HG03135 (cell line): Measurements from ENCODE around the gene RASGEF1C.

Source experiments
- ATAC-seq: cut with Tn5 transposase; IDR thresholded peaks from one replicate; pipeline ENCODE4 v1.9.1; 2021; ENCODE audit warnings: mild to moderate bottlenecking, moderate library complexity; ENCODE audit not compliant: unreplicated experiment

Gene RASGEF1C

DNA sequence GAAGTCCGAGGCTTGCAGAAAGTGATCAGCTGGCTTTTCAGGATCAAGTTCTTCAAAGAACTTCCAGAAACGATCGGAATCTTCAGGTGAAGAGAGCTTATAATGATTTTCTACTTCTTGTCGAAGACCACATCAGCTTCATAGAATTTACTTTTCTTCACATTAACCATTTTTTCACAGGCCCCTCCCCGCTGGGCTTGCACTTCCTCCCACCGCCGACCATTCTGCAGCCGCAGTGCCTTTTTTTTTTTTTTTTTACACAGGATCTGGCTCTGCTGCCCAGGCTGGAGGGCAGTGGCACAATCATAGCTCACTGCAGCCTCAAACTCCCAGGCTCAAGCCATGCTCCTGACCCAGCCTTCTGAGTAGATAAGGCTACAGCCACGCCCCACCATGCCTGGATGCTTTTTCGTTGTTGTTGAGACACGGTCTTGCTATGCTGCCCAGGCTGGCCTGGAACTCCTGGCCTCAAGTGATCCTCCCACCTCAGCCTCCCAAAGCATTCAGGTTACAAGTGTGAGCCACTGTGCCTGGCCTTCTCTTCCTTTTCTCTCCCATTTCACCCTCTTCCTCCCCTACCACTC lies 122.1 kb downstream of the RASGEF1C start:
- ATAC-seq, result no peak

DNA sequence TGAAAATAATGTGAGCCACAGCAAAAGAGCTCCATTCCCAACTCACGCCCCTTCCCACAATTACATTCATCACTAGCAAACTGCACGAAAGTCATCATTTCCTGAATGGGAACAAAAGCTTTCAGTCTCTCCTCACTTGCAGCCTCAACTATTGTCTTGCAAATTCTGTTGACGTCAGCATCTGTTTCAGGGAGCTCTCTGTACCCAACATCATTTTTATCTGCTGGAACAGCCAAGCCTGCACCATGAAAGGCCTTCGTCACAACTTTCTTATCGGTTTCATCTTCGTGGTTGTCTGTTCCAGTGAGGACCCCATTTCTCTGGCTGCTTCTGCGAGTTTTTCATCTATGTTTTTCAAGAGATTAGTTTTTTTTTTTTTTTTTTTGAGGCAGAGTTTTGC lies 123.2 kb downstream of the RASGEF1C start:
- no peak for ATAC-seq

DNA sequence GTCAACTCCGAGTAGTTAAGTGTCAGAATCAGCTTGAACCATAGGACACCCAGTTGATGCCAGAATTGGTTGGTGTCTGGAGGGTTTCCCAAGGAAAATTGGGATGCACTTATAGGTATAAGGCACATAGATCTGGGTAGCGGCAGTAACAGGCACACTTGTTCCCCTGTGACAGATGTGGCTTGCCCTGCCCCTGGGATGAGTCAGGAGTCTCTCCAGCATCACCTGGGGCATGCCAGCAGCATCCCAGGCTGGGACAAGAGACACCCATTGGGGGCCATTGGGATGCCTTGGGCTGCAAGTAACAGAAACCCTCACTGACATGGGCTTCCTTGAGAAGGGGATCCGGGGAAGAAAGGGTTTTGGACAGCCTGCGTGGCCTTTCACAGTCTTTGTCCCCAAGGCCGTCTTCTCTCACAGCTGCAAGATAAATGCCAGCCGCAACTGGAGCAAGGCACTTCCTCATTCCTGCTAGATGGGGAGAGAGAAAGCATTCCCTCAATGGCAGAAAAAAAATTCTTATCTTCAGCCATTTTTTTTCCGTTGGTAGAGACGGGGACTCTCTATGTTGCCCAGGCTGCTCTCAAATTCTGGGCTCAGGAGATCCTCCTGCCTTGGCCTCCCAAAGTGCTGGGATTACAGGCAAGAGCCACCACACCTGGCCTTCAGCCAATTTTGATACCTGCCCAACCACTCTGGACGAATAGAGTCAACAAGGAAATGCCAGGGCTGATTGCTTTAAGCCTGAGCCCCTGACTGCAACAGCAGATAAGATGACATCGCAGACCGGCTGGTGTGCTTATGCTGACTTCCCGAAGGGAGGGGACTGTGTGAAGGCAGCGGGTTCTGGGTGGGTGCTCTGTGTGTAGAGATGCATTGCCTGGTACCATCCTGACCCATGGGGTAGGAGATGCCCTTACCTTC lies 124.1 kb downstream of the RASGEF1C start:
- ATAC-seq, result no peak

DNA sequence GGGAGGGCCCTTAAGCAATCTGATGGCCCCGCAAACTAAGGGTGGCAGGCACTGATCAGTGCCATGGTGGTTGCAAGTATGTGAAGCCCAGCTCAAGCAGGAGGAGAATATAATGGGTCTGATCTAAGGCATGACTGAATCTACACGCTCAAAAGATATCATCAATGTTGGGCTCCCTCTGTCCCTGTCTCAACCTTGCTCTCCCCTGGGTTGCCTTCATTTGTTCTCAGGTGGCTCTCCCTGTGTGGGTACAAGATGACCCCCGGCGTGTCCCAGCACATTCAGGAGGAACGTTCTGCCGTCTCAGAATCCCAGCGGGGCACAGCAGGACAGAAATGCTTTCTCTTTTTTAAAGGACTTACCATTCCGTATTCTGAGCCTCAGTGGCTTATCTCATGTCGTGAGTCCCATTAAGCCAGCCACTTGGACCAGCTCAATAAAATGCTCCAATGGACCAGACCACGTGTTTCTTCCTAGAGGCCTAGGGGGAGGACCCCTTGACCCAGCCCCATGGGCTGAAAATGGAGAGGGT lies 125.4 kb downstream of the RASGEF1C start:
- ATAC-seq, result no peak

DNA sequence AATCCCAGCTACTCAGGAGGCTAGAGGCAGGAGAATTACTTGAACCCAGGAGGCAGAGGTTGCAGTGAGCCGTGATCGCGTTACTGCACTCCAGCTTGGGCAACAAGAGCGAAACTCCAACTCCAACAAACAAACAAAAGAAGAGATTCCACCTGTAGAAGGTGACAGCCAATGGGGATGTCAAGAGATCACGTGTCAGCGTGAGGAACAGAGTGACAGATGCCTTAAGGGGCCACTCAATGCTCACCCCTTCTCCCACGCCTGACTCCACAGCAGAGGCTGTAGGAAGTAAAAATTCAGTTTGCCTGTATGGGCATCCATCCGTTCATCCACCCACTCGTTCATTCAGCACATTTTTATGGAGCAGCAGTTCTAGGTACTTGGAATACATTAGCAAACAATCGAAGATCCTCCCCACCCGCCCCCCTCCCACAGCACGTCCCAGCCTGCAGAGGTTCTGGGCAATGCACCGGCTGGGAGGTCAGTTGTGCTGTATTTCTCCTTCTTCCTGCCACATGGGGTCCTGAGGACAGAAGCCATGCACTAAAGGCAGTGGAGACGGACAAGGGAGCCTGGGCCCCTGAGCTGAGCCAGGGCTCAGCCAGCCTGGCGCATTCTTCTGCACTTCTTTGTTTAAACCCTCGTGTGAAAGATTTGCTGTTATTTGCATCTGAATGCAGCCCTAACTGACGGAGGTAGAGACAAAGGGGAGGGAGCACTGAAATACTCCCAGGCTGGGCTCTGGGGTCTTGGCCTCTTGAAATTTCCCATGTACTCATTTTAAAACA lies 126.2 kb downstream of the RASGEF1C start:
- no peak for ATAC-seq

DNA sequence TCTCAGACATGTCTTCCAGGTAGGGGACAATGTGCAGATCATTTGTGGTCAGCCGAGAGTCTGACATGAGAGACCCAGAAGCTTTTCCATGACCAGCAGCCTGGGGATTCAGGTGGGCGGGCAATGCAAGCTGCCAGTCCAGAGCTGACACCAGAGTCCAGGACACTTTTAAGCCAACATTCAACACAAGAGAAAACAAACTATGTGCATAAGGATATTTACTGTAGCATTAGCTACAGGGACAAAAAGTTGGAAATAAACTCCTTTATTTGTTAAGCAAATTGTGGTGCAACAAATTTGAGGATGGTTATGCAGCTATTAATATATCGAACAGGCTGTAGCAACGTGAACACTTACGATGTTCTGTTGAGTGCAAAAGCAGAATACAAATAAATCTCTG lies 127.5 kb downstream of the RASGEF1C start:
- no peak for ATAC-seq

DNA sequence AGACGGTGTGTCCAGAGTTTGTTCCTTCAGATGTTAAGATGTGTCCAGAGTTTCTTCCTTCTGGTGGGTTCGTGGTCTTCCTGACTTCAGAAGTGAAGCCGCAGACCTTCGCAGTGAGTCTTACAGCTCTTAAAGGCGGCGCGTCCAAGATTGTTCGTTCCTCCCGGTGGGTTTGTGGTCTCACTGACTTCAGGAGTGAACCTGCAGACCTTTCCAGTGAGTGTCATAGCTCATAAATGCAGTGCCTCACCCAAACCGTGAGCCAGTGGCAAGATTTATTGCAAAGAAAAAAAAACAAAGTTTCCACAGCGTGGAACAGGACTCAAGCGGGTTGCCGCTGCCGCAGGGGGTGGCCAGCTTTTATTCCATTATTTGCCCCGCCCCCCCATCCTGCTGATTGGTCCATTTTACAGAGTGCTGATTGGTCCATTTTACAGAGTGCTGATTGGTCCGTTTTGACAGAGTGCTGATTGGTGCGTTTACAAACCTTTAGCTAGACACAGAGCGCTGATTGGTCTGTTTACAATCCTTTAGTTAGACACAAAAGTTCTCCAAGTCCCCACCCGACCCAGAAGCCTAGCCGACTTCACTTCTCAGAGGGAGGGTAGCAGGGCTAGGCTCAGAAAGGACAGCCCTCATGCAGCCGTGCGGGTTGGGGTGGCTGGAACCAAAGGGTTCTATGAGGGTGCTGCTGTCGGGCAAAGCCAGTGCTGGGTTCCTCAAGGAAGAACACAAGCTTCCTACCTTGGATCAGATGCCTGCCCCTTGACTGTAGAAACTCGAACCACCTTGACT lies 128.3 kb downstream of the RASGEF1C start:
- ATAC-seq, result no peak

DNA sequence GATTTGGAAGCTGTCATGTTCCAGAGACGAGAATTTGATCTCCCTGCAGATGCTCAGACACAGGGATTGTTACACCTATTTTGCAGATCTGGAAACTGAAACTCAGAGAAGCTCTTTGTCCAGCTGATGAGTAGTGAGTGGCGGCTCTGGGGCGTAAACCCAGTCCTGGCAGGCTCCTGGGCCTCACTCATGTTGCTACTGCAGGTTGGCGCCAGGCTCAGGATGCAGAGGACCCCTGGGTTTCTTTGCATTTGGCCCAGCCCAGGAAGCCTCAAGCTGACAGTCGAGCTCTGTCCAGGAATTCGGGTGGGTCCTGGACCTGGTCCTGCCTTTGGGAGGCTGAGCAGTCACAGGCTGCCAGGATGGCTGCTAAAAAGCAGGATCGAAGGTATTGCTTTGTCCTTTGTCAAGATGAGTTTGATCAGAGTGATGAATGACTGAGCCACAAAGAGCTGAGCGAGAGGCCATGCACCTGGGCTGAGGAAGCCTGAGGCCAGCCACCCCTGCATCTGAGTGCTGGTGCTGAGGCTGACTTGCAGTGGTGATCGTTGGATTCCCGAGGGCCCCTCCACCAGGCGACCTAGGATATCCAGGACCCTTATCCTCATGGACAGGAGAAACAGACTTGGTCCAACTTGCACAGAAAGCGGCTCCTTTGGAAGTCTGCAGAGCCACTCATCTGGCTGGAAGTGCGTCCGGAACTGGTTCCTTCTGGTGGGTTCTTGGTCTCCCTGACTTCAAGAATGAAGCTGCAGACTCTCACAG lies 129.1 kb downstream of the RASGEF1C start:
- no peak for ATAC-seq

DNA sequence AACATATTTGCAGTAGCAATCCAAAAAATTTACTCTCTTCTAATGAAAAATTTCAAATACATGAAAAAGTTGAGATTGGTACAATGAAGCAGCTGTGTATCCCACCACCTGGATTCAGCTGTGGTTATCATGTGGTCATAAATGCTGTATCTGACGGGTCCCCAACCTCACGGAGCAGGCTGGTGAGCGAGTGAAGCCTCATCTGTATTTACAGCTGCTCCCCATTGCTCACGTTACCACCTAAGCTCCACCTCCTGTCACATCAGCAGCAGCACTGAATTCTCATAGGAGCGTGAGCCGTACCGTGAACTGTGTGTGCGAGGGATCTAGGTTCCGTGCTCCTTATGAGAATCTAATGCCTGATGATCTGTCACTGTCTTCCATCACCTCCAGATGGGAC lies 130.7 kb downstream of the RASGEF1C start:
- no peak for ATAC-seq

DNA sequence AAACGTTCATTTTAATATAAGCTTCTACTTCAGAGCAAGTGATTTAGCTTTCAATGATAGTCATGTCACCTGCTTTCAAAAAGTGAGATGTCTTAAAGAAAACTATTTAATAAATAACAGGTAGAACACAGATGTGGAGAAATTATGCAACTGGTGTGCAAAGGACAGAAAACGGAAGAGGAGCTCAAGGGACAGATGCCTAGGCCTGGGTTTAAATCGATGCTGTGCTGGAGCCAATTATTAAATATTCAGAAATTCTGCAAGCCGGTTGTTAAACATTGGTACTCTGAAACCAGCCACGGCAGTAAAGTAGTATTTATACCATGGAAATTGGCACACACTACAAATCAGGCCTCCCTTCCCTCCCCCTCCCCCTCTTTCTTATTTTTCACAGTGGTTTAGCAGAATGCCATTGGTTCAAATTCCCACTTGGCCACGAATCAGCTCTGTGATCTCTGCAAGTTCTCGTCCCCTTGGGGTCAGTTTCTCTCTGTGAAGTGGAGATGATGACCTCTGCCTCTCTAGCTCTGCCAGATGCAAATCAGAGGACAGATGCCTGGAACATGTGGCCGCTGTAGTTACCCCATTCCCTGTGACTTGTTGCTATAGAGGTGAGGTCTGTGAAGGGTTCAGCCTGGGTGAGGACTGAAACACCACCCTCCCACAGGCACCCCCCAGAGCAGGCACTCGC lies 131.3 kb downstream of the RASGEF1C start:
- ATAC-seq, result no peak

DNA sequence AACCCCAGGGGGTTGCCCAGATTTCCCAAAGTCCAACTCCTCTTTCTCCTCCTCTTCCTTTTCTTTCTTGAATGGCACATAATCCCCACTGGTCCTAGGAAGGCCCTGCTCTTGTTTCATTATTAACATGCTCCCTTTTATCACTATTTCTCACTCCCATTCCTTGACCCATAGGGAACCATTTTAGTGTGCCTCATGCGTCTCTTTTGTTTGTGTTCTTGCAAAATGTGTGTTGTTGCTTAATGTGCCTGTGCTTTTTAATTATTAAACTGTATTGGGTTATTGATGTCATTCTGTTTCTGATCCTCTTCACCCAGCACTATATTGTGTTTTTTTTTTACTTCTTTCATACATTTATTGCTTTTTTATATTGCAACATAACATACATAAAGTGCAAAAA lies 133.3 kb downstream of the RASGEF1C start:
- ATAC-seq, result no peak

DNA sequence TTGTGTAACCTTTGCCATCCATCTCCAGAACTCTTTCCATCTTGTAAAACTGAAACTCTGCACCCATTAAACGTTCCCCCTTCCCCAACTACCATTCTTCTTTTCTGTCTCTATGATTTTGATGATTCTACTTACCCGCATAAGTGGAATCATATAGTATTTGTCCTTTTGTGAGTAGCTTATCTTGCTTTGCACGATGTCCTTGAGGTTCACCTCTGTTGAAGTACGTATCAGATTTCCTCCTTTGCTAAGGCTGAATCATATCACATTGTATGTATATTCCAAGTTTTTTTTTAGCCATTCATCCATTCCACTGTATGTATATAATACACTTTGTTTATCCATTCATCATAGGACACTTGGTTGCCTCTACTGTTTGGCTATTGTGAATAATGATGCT lies 134.5 kb downstream of the RASGEF1C start:
- ATAC-seq, result no peak

DNA sequence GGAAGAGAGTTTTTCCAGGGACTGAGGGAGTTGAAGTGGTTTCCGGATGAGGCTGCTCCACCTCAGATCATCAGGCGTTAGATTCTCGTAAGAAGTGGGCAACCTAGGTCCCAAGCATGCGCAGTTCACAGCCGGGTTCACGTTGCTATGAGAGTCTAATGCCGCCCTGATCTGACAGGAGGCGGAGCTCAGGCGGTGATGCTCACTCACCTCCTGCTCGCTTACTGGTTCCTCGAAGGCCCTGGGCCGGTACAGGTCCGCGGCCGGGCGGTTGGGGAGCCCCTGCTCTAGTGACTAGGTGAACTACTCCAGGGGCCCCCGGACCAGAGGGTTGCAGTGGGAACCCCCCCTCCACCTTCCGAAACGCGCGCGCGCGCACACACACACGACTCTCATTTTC lies 136.5 kb downstream of the RASGEF1C start:
- ATAC-seq, result no peak

DNA sequence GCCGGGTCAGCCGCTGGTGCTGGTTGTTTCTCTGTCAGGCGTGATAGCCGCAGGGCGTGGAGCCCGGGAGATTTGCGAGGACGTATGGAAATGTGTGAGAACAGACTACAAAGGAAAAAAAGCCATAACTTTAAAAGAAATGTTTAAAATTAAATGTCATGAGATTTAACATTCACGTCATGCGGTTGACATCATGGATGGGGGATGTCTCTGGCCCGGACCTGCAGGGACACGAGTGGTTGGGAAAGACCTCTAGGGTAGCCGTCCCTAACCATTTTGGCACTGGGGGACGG lies 136.8 kb downstream of the RASGEF1C start:
- ATAC-seq, result no peak

DNA sequence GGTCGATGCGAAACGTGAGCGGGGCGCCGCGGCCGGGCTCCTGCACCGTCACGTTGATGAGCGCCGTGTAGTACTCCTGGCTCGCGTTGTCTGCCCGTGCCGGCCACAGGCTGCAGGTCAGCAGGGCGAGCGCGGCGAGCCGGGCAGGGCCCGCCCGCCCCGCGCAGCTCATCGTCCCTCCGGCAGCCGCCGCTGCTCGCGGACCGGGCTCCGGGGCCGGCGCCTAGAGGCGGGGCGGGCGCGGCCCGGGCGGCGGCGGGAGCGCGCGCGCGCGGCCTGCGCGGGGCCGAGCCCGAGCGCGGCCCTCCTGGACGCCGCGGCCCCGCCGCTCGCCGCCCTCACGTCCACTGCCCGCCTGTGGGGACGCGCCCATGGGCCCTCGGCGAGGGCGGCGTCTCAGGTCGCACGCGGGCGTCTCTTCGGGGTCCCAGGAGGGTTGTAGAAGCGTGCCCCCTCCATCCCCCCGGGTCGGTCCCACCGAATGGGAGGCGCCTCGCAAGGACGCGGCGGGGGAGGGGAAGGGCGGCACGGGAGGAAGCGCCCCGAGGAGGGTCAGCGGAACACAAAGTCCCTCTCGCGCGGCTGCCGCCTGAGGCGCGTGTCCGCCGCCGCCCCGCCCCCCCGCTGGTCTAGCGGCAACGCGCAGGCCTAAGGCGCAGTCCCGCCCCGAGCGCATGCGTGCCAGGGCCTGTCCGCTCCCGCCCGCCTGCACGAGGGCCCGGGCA lies 137.3 kb downstream of the RASGEF1C start, which contains the start of gene RNF130:
Gene RNF130, minus strand, starts transcription at position 229 of the 725 bp plus-strand sequence. Its CDS starts 57 bp downstream, at position 172.
- no peak for ATAC-seq

DNA sequence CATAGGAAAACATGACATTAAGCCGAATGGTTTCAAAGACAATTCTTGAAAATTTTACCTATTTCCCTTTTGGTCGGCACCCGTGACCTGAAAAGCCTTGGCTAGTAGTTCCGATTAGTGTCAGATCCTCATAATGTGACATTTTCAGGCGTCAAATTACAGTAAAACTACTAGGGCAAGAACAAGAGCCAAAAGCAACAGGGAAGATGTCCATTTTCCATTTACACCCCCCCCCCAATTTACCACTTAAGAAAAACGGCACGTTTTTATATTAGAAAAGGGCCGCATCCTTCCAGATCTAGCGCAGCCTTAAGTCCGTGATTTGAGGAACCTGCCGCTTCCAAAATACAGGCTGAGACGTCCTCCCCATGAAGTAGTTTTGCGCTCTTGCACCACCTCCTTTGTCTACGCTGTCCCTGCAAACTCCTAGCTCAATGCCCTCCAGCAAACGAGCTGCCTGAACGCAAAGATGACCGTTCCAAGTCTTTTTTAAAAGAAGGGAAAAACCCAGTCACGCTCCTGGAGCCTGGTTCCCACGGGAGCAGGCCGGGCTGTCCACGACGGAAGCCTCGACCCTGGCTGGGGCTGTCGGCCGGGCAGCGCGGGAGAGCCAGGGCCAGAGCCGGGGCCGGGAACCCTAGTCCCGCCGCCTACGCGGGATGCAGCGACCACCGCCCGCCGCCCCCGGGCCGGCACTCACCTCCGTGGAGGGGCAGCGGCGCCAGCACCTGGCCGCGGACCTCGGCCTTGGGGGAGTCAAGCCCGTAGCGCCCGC lies 138.1 kb downstream of the RASGEF1C start:
- no peak for ATAC-seq

DNA sequence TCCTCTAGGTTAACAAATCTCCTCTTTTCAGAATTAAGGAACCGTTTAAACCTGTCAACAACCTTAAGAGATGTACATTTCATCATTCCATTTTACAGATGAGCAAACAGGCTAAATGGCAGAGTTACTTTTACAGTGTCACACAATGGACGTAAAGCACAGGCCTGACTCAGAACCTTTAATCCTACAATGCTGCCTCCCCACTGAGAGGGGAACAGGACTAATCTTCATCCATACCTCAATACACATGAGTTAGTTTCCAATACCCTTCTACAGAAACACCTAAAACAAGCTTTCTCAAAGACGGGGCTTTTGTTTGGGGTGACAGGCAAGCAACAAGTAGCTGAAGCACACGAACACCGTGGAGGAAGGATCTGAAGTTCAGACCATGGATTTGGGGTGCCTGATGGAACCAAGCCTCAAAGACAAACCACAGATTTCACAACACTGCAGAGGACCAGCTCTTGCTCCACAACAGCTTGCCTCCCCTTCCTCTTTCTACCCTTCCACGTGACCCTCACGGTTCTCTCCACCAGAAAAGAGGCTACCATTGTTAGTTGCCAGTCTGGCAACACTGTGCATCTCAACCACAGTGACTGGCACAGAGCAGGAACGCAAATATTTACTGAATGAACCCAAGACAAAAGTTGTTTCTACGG lies 139.3 kb downstream of the RASGEF1C start:
- ATAC-seq, result no peak
